GM12864 (cell line): ENCODE measurements around the gene PGS1.
A peak's percentile ranks its signal among the peaks of the same experiment; 100 is the strongest.

Source experiments
- DNase-seq: peaks from one replicate; pipeline ENCODE4 v3.0.0-alpha.2; 2011; ENCODE audit warnings: low read depth
- H3K4me3 ChIP-seq: 2 replicates; pipeline ENCODE4 v1.5.1; 2011; ENCODE audit warnings: mild to moderate bottlenecking, low read depth, low read length, control low read depth
- TF ChIP-seq, protein P1 (sequence below): IDR thresholded peaks from 2 replicates; pipeline ENCODE4 v1.5.1; 2011; ENCODE audit warnings: low read depth, mild to moderate bottlenecking, moderate library complexity, low read length, control low read depth, inconsistent platforms; ENCODE audit errors: missing control alignments

PGS1 gene

GRCh38 chr17:78372841-78373240 lies 5.6 kb upstream of the PGS1 start:
- TF ChIP-seq, protein P1, sequence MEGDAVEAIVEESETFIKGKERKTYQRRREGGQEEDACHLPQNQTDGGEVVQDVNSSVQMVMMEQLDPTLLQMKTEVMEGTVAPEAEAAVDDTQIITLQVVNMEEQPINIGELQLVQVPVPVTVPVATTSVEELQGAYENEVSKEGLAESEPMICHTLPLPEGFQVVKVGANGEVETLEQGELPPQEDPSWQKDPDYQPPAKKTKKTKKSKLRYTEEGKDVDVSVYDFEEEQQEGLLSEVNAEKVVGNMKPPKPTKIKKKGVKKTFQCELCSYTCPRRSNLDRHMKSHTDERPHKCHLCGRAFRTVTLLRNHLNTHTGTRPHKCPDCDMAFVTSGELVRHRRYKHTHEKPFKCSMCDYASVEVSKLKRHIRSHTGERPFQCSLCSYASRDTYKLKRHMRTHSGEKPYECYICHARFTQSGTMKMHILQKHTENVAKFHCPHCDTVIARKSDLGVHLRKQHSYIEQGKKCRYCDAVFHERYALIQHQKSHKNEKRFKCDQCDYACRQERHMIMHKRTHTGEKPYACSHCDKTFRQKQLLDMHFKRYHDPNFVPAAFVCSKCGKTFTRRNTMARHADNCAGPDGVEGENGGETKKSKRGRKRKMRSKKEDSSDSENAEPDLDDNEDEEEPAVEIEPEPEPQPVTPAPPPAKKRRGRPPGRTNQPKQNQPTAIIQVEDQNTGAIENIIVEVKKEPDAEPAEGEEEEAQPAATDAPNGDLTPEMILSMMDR = no peak
- no peak overlapping the region for H3K4me3 ChIP-seq
- DNase-seq = no peak

GRCh38 chr17:78374189-78374588 lies 4.3 kb upstream of the PGS1 start:
- no peak overlapping the region for H3K4me3 ChIP-seq
- TF ChIP-seq, protein P1 = no peak
- no peak for DNase-seq

DNA sequence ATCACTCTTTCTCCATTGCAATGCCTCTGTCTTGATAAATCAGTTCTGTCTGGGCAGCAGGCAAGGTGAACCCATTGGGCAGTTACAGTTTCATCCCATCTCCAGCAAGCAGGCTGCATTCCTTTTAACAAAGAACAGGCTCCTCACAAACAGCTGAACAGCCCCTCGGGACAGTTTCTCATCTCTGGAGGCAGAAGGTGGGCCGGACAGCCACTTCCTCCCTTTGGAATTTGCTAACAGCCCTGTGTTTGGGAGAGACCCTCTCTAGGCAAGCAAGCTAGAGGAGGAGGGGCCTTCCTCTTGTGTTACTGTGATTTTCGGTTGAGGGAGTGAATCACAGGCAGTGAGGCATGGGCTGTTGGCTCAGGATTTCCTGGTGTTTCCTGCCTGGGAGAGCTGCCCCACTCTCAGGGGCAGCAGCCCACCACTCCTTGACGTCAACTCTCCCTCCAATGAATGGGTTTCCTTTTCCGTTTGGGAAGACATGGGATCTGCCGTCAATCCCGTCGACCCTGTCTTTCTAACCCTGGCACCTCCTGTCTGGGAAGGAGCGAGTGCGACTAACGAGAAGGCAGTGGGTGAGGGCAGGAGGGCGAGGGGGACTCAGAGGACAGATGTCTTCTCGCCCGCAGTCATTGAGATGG lies 3.7 kb upstream of the PGS1 start:
- H3K4me3 ChIP-seq = no peak overlapping the region
- TF ChIP-seq, protein P1 = no peak
- no peak for DNase-seq

DNA sequence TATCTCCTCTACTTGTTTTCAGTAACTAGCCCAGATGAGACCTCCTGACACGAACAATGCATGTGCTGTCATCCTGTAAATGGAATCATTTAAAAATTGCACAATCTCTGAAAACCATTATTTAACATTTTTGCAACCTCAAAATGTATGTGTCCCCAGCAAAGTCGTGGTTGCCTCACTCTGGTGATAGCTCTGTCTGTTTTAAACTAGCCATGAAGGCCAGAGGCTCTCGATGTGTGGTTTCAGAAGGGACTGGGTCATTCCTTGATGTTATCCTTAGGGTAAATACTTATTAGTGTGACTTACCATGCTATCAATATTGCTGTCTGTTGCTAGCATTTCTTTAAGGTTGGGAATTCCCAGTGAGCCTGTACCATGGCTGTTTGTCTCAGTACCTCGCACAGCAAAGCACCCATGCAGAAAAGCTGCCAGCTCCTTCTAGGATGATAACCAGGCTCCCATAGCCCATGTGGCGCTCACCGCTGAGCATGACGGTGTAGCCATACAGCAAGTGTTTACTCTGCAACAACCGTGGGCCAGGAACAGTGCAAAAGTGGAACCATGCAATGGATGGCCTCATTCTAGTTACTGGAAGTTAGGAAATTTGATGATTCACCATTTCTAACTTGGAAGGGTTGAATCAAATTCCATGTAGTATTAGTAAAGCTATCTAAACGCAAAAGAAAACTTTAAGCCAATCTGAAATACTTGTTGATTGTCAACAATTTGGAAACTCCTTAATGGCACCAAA lies 2.9 kb upstream of the PGS1 start:
- DNase-seq = no peak
- no peak overlapping the region for H3K4me3 ChIP-seq
- TF ChIP-seq, protein P1 = no peak

GRCh38 chr17:78376161-78376560 lies 2.3 kb upstream of the PGS1 start:
- H3K4me3 ChIP-seq = no peak overlapping the region
- DNase-seq = no peak
- TF ChIP-seq, protein P1 = no peak

GRCh38 chr17:78377858-78378224 lies 608 bp upstream of the PGS1 start:
- peak overlapping the region; percentile 77 for H3K4me3 ChIP-seq

More at GRCh38 chr17:78377858-78378224, 608 bp upstream of the PGS1 start:
- DNase-seq = no peak
- TF ChIP-seq, protein P1 = no peak
